Esophagus squamous epithelium (tissue), 5 donors: ENCODE measurements around the gene SCN4B. TPM values are rescaled to one million over a fixed set of nuclear protein-coding genes. Genes with fewer than 3 reads are reported as not detected.

ENCODE experiments used
- DNase-seq: peaks from one replicate; lab custom pipeline; 2025; lab: John Stamatoyannopoulos, UW
- H3K27ac ChIP-seq, 4 donors: fragments of 200-600 bp; sonication (generic); one replicate each; pipeline ENCODE4 v1.5.1; 2016 to 2019; ENCODE audit warnings: mild to moderate bottlenecking in 1 of 4
- H3K27me3 ChIP-seq, 4 donors: fragments of 200-600 bp; sonication (generic); 1 replicate in 3 of 4; 2 replicates in 1 of 4; pipeline versions ENCODE4 v1.5.1 to v1.6.0; 2017 to 2021; ENCODE audit warnings: antibody characterized with exemption in 1 of 4
- H3K36me3 ChIP-seq, 3 donors: fragments of 200-600 bp; sonication (generic); one replicate each; pipeline ENCODE4 v1.5.1; 2016 to 2019
- H3K4me1 ChIP-seq, 3 donors: fragments of 200-600 bp; sonication (generic); one replicate each; pipeline ENCODE4 v1.5.1; 2017 to 2019
- H3K4me3 ChIP-seq, 4 donors: fragments of 200-600 bp; sonication (generic); 1 replicate in 3 of 4; 2 replicates in 1 of 4; pipeline ENCODE4 v1.5.1; 2016 to 2019; ENCODE audit warnings: mild to moderate bottlenecking in 2 of 4, moderate library complexity in 1 of 4
- H3K9me3 ChIP-seq, 3 donors: fragments of 200-600 bp; sonication (generic); one replicate each; pipeline ENCODE4 v1.5.1; 2016 to 2019
- POLR2A ChIP-seq, 4 donors: fragments of 450-650 bp; IDR thresholded peaks; one replicate each; pipeline ENCODE4 v1.6.1; 2017; ENCODE audit warnings: antibody characterized with exemption in 4 of 4, mild to moderate bottlenecking in 4 of 4, moderate library complexity in 3 of 4
- WGBS, 2 donors: methylation state at CpG; one replicate each; pipeline ENCODE4 v1.1.5; 2018; 5-methylcytosine and 5-hydroxymethylcytosine counted together
- intact Hi-C: fragments of 100-400 bp; cut with DNase I; formaldehyde crosslinking; loops from one replicate; pipeline ENCODE4 v1.15.0; 2022
- total RNA-seq, 4 donors: library from RNA; depleted of rRNA; stranded (reverse); fragments of >200 nt; gene quantifications; one replicate each; pipeline ENCODE4 v1.1.0, GENCODE V29; 2016
- TF ChIP-seq, protein P1 (sequence below), 6 experiments: fragments of 450-650 bp in 4 of 6; fragments of 200-600 bp in 2 of 6; sonication (generic) in 2 of 6; IDR thresholded peaks; one replicate each; pipeline ENCODE4 v1.5.1; 2016 to 2019; ENCODE audit warnings: antibody characterized with exemption in 6 of 6, mild to moderate bottlenecking in 4 of 6, moderate library complexity in 4 of 6
- donor health status: DM: yes; HTN: yes; CAD: no.

The SCN4B gene
- total RNA-seq, 4 donors from 2014 or later = 0.87 to 4.2 (median 1.3) TPM

DNA sequence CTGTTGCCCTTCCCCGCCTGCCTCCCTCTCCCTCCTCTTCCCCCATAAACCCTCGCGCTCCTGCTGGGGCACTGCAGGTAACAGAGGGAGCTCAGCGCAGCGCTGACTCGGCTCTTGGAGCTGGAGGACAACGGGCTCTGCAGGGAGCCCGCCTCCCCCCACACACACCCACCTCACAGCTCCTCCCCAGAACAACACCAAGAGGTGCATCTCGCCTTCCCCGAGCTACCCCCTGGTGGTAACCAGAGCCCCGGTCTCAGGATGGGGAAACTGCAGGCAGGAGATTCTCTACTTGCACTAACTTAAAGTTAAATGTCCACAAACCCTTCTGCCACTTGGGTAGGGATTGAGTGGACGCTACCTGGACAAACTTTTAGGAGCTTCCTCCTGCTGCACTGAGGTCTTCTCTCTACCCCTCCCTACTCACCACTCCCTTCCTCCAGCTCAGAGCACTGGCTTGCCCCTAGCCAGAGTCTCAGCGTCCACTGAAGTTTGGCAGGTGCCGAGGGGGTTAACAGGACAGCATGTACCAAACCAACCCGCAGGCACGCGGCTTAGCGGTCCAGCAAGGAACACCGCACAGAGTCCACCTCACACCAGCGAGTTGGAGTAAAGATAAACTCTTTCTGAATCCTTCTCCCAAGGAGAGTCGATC lies 4.0 kb upstream of the SCN4B start:
- Histone ChIP-seq H3K4me3 (no peak overlapping the region), H3K27me3 (peaks cover 0 to 98% (median 12%) of the 10 kb centered on the region in 4 donors), H3K4me1 (peaks cover 19 to 40% (median 21%) of the 10 kb centered on the region in 3 donors), H3K36me3 (no peaks in the 10 kb centered on the region), H3K9me3 (no peaks in the 10 kb centered on the region), H3K27ac (no peak overlapping the region)
- WGBS, 2 donors = 16 to 20% methylated on average over 6 to 10 of the region's 21 CpGs
- TF ChIP-seq POLR2A (IDR thresholded peaks at IDR 0.05) = no peak
- TF ChIP-seq, protein P1, sequence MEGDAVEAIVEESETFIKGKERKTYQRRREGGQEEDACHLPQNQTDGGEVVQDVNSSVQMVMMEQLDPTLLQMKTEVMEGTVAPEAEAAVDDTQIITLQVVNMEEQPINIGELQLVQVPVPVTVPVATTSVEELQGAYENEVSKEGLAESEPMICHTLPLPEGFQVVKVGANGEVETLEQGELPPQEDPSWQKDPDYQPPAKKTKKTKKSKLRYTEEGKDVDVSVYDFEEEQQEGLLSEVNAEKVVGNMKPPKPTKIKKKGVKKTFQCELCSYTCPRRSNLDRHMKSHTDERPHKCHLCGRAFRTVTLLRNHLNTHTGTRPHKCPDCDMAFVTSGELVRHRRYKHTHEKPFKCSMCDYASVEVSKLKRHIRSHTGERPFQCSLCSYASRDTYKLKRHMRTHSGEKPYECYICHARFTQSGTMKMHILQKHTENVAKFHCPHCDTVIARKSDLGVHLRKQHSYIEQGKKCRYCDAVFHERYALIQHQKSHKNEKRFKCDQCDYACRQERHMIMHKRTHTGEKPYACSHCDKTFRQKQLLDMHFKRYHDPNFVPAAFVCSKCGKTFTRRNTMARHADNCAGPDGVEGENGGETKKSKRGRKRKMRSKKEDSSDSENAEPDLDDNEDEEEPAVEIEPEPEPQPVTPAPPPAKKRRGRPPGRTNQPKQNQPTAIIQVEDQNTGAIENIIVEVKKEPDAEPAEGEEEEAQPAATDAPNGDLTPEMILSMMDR (IDR thresholded peaks at IDR 0.05) = no peak
- DNase-seq = no peak
- intact Hi-C loops = no loop called here

DNA sequence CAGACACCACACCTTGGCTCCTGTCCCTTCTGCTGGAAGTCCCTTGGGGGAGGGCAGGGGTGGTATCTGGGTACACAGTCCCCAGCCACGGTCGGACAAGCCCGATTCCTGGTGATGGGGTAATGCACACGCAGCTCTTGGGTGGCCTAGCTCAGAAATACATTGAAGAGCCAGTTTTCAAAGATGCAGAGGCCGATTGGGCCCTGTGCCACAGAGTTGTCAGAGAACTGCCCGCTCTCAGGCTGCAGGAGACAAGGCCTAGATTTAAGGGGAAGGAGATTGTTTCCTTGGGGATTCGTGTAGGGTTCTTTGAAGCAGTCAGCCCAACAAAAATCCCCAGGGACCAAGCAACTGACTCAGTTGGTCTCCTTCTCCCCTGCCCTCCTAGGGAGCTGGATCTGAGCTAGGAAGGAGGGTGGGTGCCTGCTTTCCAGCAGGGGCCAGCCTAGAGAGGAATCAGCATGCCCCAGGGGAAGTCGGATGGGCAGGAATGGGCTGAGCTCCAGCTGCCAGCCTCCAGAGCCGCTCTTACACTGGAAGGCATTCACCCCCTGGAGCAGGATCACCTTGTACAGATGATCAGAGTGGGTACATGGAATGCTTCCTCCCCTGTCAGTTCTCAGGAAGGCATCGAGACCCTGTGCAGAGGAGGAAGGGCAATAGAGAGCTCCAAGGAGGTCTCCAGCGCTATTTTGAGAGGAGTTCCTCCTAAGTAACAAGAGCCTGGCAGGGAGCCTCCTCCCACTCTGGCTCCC lies 3.3 kb upstream of the SCN4B start:
- no peaks in the 10 kb centered on the region for H3K9me3 ChIP-seq
- H3K36me3 ChIP-seq = no peaks in the 10 kb centered on the region
- H3K27me3 ChIP-seq = peaks cover 0 to 99% (median 12%) of the 10 kb centered on the region in 4 donors
- DNase-seq = no peak
- no peak overlapping the region for H3K27ac ChIP-seq
- intact Hi-C loops = no loop called here
- no peak overlapping the region for H3K4me3 ChIP-seq
- 45 to 51% methylated on average over 7 to 9 of the region's 11 CpGs for WGBS, 2 donors
- H3K4me1 ChIP-seq = peaks cover 19 to 48% (median 22%) of the 10 kb centered on the region in 3 donors
- TF ChIP-seq, protein P1 (IDR thresholded peaks at IDR 0.05) = no peak
- TF ChIP-seq POLR2A (IDR thresholded peaks at IDR 0.05) = no peak

DNA sequence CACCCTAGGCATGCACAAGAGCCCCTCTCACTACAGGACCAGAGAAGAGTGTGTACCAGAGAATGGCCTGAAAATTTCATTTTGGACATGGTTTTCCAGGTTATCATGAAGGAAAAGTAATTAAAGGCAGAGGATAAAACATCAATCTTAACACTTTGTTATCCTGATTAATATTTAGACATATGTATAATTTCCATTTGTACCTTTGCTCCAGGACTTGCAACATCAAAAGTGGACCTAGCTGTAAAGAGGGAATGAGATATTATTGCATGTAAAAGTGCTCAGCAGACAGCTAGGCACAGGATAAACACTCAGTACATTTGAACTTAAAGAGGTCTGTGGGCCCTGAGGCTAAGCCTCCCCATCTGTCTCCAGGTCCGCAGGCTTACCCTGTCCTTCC lies 2.0 kb upstream of the SCN4B start:
- TF ChIP-seq, protein P1 (IDR thresholded peaks at IDR 0.05) = no peak
- TF ChIP-seq POLR2A (IDR thresholded peaks at IDR 0.05) = no peak
- peaks cover 19 to 52% (median 22%) of the 10 kb centered on the region in 3 donors for H3K4me1 ChIP-seq
- H3K27me3 ChIP-seq = peaks cover 0 to 93% (median 12%) of the 10 kb centered on the region in 4 donors
- H3K9me3 ChIP-seq = no peaks in the 10 kb centered on the region
- no peak for DNase-seq
- H3K27ac ChIP-seq = no peak overlapping the region
- intact Hi-C loops = no loop called here
- no peak overlapping the region for H3K4me3 ChIP-seq
- 71 to 100% methylated on average over 1 of the region's 1 CpG for WGBS, 2 donors
- H3K36me3 ChIP-seq = no peaks in the 10 kb centered on the region

DNA sequence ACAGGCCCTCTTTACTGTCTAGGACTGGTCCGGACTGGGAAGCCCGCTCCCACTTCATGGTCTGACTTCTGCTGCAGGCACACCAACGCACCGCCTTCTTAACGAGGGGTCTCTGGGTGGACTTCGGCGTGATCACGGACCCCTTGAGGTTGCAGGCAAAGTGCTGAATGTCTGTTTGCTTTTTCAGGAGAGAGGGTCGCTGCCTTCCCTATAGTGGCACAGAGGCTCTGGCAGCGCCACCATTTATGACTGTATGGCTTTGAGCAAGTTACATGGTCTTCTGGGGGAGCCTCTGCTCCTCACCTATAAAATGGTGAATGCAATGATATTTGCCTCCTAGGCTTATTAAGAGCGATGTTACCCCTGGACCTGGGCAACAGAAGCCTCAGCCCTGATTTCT lies 1.4 kb upstream of the SCN4B start:
- TF ChIP-seq, protein P1 (IDR thresholded peaks at IDR 0.05) = no peak
- no peak for TF ChIP-seq POLR2A (IDR thresholded peaks at IDR 0.05)
- WGBS, 2 donors = 93 to 98% methylated on average over 6 to 8 of the region's 11 CpGs

DNA sequence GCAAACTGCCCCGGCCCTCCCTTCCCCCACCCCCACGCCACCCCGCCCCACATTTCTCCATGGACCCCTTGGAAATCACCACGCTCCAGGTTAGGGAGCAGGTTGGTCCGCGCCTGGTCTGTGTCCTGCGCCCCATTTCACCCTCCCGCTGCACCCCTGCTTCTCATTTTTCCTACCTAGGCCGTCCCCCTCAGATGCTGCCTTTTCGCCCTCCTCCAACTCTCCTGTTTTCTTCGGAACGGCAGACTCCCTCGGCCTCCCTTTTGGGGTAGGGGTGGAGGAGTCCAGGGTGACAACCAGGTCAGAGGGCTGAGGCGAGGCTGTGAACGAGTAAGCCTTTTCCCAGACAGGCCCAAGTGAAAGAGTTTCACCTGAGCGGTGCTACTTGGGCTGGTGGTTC lies 893 bp upstream of the SCN4B start:
- Histone ChIP-seq H3K4me3 (peak overlapping the region in 3 of 4 donors; percentile 45 to 74 (median 52)), H3K27me3 (peaks cover 0 to 85% (median 12%) of the 10 kb centered on the region in 4 donors)
- 27 to 42% methylated on average over 9 to 10 of the region's 16 CpGs for WGBS, 2 donors

More for the DNA sequence above, 1.4 kb upstream of the SCN4B start:
- Histone ChIP-seq H3K36me3 (no peaks in the 10 kb centered on the region), H3K27ac (no peak overlapping the region), H3K4me1 (peaks cover 19 to 58% (median 22%) of the 10 kb centered on the region in 3 donors), H3K27me3 (peaks cover 0 to 90% (median 12%) of the 10 kb centered on the region in 4 donors), H3K9me3 (no peaks in the 10 kb centered on the region), H3K4me3 (no peak overlapping the region)
- intact Hi-C loops = no loop called here
- no peak for DNase-seq

More for the DNA sequence above, 893 bp upstream of the SCN4B start:
- Histone ChIP-seq H3K36me3 (no peaks in the 10 kb centered on the region), H3K9me3 (no peaks in the 10 kb centered on the region), H3K4me1 (peaks cover 19 to 60% (median 22%) of the 10 kb centered on the region in 3 donors), H3K27ac (no peak overlapping the region)
- TF ChIP-seq POLR2A (IDR thresholded peaks at IDR 0.05) = no peak
- TF ChIP-seq, protein P1 (IDR thresholded peaks at IDR 0.05) = no peak
- no peak for DNase-seq
- intact Hi-C loops = no loop called here
